Measurements from ENCODE around the gene UHMK1. TPM values are rescaled to one million over a fixed set of nuclear protein-coding genes. Genes with fewer than 3 reads are reported as not detected.

UHMK1 gene

Small RNA genes within 50 kb of the gene (small RNA-seq; reads per million reads assigned to genes)
- not detected for gene UQCRBP2 (ENCODE audit: insufficient read depth)

All from mesendoderm (in vitro differentiated cells).